Fibroblast of skin of scalp (primary cell): ENCODE results near the gene CAPN5.

Experiments used
- DNase-seq: peaks from one replicate; pipeline ENCODE4 v3.0.0-alpha.2; 2013

CAPN5 gene

DNA sequence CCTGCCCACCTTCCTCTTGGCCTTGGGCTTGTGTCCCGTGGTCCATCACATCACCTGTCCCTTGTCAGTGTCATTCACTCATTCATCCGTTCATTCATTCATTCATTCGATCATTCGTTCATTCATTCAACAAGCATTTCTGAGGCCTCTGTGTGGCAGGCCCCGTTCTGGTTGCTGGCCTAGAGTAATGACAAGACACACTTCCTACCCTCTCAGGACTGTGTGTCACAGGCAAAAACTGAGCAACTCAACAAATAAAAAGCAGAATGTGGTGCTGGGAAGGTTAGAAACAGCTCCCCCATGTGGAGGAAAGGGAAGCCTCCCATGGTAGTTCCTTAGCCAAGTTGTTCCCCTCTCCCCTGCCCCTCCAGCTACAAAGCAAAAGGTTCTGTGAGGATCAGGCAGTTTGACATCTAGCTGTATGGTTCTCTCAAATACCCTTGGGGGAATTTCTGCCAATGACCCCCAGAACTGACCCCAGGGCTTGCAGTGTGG, 34.3 kb downstream of the CAPN5 start:
- peak; percentile 32 for DNase-seq

DNA sequence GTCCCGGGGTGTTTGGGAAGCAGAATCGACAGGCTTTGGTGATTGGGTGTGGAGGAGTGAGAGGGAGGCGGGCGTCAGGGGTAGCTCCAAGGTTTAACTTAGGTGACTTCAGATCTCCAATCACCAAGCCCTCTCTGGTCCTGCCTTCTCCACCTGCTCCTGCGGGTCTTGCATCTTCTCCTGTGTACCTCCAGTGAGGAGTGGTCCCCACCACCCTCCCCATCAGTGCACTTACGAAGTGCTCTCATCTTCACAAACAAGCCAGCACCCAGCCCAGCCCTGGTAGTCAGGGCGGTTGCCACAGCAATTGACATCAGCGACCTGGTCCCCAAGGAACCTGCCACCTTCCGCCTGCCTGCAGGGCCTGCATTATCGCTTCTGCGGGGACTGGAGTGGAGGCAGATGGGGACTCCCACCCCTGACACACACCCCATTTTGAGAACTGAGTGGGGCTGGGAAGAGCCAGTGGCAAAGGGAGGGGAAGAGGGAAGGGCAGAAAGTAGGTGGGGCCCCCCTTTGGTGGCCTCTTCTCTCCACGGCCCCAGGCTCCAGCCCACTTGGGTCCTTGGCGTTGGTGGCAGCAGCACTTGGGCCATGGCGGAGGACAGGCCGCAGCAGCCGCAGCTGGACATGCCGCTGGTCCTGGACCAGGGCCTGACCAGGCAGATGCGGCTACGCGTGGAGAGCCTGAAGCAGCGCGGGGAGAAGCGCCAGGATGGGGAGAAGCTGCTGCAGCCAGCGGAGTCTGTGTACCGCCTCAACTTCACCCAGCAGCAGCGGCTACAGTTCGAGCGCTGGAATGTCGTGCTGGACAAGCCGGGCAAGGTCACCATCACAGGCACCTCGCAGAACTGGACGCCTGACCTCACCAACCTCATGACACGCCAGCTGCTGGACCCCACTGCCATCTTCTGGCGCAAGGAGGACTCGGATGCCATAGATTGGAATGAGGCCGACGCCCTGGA, 35.8 kb downstream of the CAPN5 start, which contains the start of gene OMP:
OMP (plus strand) TSS at position 595 of the 965 bp plus-strand sequence; CDS start at position 595, 0 bp downstream.
- no peak for DNase-seq

DNA sequence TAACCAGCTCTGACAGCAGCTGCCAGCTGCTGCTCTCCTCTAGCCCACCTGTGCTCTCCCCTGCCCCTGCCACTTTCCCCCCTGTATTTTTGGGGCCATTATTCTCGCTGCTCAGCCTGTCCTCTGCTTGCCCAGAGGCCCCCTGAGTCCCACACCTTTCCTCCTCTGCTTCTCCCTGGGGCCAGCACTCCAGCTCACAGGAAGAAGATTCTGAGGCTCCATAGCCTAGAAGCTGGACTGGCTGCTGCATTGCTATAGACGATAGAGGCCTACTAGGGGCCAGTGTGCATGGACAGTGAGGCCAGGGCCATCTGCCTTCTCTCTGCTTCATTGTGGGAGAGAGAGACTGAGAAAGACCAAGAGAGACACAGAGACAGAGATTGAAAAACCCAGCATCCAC, 36.5 kb downstream of the CAPN5 start:
- DNase-seq, result no peak

DNA sequence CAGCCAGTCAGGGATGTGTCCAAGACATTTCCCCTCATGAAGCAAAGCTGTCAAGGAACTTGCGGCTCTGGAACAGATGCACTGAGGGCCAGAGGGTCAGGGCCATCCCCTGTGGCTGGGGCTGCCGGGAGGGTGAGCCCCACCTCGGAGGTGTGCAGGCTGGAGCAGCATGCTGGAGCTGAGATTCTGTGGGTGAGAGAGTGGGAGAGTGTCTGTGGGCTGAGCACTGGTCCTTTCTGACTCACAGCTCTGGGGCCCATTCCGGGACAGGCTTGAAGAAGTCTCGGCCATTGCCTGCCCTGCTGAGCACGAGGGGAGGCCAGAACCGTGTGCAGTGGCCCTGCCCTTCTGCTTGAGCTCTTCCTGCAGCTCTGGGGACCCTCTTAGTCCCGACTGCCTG, 38.0 kb downstream of the CAPN5 start:
- DNase-seq, result no peak

DNA sequence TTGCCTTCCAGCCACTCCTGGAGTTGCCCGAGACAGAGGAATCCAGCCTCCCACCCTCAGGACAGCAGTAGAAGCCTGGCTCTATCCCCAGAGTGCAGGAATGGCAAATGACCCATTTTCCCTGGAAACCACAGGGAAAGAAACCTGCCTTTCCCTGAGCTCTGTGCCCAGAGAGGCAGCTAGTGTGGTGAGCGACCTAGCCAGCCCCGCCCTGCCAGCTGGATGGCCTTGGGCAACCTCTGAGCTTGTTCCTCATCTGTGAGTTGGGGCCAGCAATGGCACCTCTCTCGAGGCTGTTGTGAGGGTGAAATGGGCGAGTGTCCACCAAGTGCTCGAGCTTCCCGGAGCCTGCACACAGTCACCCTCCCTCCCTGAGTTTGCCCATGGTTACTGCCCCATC, 39.5 kb downstream of the CAPN5 start:
- no peak for DNase-seq

DNA sequence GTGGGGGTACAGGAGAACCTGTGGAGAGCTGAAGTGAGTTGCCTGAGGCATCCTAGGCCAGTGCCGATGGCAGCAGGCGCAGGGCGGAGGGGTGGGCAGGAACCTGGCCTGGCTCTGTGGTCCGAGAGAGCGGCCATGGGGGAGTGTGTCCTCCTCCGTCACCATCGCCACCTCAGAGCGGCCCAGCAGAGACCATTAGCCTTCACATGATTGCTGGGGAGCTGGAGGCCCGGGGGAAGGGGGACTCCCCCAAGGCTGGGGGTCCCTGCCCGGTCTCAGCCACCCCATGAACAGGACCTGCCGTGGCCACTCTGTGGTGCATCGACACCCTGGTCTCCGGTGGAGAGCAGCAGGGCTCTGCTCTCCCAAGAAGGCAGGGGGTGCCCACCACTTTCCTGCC, 40.0 kb downstream of the CAPN5 start:
- DNase-seq, result no peak

DNA sequence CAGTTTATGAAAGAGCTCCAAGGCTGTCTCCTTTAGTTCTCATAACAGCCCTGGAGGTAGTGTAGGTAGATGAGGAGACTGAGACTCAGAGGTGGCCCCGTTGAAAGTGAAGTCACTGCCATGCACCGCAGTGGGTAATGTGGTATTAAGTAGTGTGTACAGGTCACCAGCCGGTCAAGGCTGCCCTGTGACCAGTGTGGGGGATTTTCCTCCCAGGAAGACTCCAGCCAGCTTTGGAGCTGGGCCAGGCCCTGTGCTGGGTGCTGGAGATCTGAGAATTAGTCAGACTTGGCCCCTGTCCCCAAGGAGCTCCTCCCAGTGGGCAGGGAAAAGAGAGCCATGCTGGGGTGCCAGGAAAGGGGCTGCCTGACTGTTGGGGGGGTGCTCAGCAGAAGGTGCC, 41.2 kb downstream of the CAPN5 start:
- peak; percentile 75 for DNase-seq

DNA sequence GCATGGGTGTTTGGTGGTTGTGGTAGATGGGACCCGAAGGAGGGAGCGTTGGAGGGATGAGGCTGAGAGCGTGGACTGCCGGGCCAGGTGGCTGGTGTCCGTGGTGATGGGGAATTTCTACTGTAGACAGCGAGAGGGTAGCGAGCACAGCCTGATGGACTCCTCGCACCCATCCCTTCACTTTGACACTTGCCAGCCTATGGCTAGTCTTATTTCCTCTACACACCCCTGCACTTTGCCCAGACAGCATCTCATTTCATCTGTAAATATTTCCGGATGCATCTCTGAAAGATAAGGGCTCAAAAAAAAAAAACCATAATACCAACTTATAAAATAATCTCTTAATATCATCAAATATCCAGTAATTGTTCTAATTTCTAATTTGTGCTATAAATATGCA, 41.7 kb downstream of the CAPN5 start:
- no peak for DNase-seq

DNA sequence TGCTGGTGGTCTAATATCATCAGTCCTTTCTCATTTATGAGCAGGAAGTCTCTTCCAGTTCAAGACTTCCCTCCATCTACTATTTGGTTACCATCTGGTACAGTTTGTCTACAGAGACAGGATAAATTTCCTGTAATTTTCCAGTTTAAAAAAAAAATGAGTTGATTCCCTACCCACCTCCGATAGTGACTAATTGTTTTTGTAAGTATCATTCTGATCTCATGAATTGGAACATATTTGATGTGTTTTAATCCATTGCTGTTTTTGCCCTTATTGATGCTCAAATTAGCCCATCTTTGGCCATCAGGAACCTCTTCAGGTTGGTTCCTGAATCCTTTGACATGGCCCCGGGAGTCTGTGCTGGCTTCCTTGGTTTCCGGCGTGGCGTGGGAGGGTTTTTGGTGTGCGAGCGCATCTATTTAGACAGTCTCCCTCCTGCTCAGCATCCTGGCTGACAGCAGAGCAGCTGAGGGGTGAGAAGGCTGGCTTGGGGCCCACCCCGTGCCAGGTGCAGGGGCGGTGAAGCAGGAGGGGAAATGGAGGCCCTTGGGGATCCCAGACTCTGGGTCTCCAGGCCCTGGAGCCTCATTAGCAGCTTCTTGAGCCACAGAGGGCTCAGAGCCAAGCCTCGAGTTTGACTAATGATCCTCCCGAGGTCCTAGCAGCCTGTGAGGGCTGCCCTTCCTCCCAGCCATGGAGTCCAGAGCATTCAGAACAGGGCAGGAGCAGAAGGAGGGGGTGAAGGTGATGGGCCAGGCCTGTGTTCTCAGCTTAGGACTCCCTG, 42.7 kb downstream of the CAPN5 start:
- DNase-seq, result peak; percentile 30

DNA sequence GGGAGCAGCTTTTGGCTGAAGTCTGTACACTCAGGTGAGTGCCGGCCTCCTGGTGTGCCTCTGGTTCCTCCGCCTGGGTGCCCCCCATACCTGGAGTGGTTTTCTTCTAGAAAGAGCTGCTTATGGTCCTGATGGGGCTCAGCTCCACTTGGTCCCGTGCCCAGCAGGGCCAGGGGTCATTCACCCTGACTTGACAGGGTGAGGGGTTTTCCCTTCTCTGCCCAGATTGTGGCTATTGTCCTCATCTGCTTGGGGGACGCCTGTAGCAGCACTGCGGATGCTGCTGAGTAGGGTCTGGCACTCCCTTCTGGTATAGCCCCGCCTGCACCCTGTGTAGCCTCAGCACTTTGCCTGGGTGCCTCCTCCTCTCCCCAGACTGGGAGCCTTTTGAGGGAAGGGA, 44.1 kb downstream of the CAPN5 start:
- DNase-seq, result no peak

DNA sequence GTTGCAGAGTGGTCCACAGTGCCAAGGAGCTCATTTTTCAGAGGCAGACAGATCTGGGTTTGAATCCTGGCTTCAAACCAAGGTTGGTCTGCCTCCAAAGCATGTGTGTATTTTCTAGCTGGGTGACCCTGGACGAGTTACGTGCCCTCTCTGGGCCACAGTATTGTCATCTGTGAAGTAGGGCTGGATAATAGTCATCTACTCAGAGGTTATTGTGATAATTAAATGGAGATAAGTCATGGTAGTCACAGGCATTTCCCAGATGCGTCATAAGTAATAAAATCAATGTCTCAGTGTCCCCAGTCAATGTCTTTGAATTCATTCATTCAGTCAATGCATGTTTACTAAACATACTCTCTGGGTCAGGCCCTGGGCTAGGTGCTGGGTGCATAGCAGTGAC, 44.5 kb downstream of the CAPN5 start:
- DNase-seq, result no peak

DNA sequence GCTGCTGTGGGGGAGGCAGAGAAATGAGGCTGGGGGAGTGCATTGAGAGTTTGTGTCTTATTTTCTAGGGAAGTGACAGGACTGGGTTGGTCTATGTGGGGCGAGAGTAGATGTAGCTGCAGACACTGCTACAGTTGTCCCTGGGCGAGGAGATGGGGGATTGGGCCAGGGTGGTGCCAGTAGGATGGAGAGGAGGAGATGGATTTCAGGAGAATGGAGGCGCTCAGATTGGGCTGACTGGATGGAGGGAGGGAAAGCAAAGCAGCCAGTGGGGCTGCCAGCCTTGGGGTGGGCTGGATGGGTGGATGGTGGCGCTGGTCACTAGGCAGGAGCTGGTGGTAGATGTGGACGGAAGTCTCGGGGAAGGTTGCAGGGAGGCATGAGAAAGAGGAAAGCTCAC, 45.2 kb downstream of the CAPN5 start:
- no peak for DNase-seq

DNA sequence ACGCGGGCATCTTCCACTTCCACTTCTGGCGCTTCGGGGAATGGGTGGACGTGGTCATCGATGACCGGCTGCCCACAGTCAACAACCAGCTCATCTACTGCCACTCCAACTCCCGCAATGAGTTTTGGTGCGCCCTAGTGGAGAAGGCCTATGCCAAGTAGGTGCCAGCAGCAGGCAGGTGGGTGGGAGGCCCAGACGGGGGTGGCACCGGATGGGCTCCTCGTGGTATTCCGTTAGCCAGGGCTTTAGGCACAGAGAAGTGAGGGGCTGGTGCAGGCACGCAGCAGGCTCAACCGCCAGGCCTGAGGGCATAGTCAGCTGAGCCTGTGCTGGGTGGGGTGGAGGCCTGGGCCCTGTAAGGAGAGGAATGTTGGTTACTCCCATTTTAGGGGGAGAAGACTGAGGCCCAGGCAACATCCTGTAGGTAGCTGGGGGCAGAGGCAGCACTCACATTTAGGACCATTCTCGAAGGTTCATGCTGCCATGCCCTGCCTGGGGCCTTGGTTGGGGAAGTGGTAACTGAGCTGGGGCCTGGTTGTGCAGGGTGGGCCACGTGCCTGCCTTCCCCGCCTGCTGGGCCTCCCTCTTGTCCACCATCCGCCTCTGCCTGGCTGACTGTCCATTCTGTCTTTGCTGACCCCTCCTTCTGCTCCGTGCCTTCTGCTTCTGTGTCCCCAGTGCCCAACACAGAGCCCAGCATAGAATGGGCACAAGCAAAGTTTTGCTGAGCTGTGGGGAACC, 46.0 kb downstream of the CAPN5 start:
- no peak for DNase-seq

DNA sequence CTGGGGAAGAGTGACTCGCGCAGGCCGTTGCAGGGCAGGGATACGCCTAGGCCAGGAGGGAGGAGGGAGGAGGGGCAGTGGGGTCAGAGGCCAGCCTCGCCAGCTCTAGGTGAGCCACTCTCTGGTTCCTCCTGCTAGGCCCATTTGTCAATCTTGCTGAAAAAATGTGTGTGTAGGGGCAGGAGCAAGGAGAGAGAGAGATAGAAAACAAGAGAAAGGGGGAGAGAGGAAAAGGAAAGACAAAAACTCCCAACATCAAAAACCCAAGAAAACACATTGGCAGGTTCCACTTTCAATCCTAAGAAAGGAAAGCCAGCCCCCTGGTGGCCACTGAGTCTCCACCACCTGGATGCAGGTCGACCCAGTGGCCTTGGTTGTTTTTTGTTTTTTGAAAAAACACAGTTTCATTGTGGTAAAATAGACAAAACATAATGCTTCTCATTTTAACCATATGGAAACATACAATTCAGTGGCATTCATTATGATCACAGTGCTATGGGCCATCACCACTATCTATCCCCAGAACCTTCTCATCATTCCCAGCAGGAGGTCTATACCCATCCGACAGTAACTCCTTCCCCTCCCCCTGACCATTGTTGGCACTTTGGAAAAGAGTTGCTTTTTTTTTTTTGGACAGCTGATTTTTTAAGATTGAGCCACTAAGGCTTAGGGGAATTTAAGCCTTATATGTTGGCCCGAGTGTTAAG, 46.8 kb downstream of the CAPN5 start:
- DNase-seq, result peak; percentile 29

DNA sequence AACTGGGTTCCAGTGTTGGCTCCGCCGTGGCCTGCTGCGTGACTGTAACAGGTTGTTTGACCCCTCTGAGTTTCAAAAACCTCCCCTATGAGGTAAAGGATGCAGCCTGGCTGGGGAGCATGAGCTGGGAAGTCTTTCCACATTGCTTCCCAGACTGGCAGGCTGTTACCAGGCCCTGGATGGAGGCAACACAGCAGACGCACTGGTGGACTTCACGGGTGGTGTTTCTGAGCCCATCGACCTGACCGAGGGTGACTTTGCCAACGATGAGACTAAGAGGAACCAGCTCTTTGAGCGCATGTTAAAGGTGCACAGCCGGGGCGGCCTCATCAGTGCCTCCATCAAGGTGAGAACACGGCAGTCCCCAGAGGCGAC, 47.3 kb downstream of the CAPN5 start:
- no peak for DNase-seq

DNA sequence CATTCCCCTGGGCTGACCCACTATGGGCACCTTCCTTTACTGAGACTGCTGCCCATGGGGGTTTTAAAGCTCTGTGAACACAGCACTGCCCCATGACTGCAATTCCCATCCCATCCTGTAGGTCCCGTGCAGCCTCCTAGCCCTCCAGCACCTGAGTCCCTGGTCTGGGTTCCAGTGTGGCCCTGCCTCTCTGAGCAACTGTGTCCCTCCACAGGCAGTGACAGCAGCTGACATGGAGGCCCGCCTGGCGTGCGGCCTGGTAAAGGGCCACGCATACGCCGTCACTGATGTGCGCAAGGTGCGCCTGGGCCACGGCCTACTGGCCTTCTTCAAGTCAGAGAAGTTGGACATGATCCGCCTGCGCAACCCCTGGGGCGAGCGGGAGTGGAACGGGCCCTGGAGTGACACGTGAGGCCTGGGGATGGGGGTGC, 48.4 kb downstream of the CAPN5 start:
- no peak for DNase-seq

DNA sequence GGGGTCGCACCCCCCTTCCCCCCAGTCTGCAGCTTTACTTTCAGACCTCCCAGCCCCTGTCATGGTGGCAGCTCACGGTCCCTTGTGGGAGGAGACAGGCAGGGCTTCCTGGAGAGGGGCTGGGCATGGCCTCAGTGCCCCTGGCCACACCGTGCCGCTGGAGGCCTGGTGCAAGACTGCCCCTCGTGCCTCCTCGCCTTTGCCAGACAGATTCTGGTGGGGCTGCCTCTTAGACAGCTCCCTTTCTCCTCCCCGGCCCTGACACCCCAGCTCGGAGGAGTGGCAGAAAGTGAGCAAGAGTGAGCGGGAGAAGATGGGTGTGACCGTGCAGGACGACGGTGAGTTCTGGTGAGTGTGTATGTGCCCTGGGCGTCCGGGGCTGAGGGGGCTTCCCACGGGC, 49.2 kb downstream of the CAPN5 start:
- no peak for DNase-seq

DNA sequence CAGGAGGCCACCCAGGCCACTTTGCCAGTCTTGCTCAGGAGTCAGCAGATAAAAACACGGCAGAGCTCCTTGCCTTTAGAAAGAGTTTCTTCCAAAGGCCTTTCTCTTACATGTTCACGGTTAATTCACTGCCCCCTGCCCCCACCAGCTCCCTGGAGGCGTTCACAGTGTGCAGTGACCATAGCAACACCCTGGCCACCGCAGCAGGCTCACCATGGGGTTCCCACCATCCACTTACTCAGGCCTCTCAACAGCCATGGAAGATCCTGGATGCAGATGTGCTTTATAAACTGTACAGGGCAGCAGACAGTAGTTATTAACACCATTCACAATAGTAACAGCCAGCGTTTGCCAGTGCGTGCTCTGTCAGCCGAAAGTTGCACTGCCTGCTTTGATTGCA, 50.7 kb downstream of the CAPN5 start:
- DNase-seq, result peak; percentile 32

DNA sequence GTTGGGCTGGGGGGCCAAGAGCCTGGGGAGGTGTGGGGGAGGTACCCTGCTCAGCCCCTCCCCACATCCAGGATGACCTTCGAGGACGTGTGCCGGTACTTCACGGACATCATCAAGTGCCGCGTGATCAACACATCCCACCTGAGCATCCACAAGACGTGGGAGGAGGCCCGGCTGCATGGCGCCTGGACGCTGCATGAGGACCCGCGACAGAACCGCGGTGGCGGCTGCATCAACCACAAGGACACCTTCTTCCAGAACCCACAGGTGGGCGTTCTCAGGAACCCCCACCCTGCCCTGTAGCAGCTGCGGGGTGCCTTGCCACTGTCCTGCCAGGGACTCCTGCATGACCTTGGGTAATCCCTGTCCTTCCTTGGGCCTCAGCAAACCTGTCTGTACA, 51.3 kb downstream of the CAPN5 start:
- no peak for DNase-seq

DNA sequence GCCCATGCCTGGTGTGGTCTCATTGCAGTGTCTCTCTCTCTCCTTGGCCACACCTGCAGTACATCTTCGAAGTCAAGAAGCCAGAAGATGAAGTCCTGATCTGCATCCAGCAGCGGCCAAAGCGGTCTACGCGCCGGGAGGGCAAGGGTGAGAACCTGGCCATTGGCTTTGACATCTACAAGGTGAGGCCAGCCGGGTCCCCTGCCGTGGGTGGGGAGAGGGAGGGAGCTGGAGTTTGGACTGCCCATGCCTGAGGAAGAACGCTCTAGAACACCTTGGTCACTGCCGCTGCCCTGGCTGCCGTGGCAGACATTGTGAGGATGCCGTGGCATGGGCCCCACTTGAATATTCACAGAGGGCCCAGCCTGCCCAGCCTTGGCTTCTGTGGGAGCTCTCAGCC, 52.2 kb downstream of the CAPN5 start:
- no peak for DNase-seq

DNA sequence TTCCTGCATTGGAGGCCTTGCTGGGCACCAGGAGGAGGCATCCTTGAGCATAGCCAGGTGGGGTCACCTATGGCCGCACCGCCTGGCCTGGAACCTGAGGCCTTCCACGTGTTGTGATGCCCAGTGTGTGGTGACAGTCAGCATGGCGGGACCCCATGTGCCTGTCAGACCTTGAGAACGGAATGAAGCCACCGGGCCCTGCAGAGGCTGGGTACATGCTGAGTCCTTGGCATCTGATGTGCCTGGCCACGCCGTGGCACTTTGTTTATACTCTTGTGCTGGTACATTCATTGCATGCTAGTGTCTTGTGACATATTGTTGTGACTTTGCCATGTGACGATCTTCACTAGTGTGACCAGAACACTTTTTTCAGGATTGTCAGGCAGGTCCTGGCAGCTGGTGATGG, 52.8 kb downstream of the CAPN5 start:
- DNase-seq, result no peak

DNA sequence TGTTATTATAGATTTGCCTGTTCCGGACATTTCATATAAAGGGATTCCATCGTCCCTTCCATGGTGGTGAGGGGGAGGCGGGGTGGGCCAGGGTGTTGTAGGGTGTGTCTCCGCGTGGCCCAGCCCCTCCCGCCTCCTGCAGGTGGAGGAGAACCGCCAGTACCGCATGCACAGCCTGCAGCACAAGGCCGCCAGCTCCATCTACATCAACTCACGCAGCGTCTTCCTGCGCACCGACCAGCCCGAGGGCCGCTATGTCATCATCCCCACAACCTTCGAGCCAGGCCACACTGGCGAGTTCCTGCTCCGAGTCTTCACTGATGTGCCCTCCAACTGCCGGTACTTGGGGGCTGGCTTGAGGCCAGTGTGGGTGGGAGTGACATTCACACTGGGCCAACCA, 53.8 kb downstream of the CAPN5 start:
- DNase-seq, result no peak
